ENCODE measurements around the gene KIAA1210.

The KIAA1210 gene

GRCh38 chrX:119130911-119131310 lies 3.3 kb upstream of the KIAA1210 start:
- no peak for DNase-seq (ENCODE audit: low read depth)
- no peak overlapping the region for H3K4me3 ChIP-seq (ENCODE audit: low read depth, low read length)
- no peak for TF ChIP-seq CTCF (IDR thresholded peaks at IDR 0.05; ENCODE audit: insufficient read depth, low read depth, low read length, missing control alignments)

DNA sequence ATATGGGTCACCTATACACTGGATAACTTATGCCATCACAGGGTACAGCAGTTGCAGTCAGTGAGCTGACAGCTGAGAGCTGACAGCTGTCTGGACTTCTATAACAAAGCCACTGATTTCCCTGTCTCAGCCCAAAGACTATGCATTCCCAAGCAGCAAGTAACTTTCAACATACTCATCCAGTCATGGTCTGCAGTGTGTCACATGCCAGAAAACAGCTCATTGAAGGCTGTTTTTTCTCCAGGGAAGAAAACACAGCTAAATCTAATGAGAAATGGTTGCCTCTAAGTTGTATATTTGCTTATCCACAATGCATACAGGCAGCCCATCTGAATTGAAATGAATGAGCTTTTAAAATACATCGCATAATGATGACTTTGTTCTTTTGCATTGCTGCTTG lies 6.3 kb downstream of the KIAA1210 start:
- H3K4me3 ChIP-seq (ENCODE audit: low read depth, low read length): no peak overlapping the region
- no peak for TF ChIP-seq CTCF (IDR thresholded peaks at IDR 0.05; ENCODE audit: insufficient read depth, low read depth, low read length, missing control alignments)
- no peak for DNase-seq (ENCODE audit: low read depth)

DNA sequence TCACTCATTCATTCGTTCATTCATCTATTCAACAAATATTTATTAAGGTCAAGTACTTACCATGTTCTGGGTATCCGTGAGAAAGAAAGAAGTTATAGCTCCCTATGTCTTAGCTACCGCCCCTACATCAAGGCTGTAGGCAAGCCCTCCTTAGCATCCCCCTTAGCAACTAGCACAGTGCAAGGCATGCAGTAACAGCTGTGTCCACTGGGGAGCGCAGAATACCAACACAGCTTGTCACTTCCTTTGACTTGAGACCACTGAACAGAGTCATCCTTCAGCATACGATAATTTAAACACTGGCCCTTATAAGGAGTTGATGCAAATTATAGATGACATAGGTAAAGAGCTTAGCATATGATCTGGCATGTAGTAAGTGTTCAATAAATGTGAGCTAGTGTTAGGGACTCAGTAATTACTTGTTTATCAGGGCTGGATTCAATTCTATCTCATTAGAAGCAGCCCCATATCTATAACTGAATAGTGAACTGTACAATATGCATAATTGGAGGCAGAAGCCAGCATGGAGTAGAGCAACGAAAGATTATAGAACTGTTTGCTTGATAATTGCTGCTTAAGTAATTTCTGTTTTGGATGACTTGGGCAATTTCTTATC lies 8.7 kb downstream of the KIAA1210 start:
- H3K4me3 ChIP-seq (ENCODE audit: low read depth, low read length): no peak overlapping the region
- peak; percentile 73 for TF ChIP-seq CTCF (IDR thresholded peaks at IDR 0.05; ENCODE audit: insufficient read depth, low read depth, low read length, missing control alignments)
- peak; percentile 57 for DNase-seq (ENCODE audit: low read depth)

- DNase-seq (ENCODE audit: low read depth): no peak
- TF ChIP-seq CTCF (IDR thresholded peaks at IDR 0.05; ENCODE audit: insufficient read depth, low read depth, low read length, missing control alignments): no peak
- no peak overlapping the region for H3K4me3 ChIP-seq (ENCODE audit: low read depth, low read length)
Measured at GRCh38 chrX:119107206-119107605, 20.4 kb downstream of the KIAA1210 start.

GRCh38 chrX:119105826-119106225 lies 21.8 kb downstream of the KIAA1210 start:
- no peak for DNase-seq (ENCODE audit: low read depth)
- no peak overlapping the region for H3K4me3 ChIP-seq (ENCODE audit: low read depth, low read length)
- TF ChIP-seq CTCF (IDR thresholded peaks at IDR 0.05; ENCODE audit: insufficient read depth, low read depth, low read length, missing control alignments): no peak

DNA sequence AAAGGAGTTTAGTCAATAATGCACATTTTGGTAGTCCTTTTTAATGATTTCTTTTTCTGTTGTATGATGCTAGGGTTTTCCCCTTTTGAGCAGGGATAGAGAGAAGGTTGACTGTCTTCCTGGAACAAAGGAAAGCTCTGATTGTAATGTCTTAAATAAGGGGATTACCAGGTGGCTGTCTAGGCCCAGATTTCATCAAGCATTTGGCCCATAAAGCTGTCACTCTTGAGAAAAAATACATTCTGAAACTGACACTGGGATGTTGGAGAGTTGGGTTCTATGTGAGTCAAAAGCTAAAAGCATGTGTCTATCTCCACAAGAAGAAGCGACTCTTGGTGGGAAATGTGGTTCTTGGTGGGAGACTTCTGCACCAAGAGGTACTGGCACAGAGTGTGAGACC lies 26.4 kb downstream of the KIAA1210 start:
- no peak overlapping the region for H3K4me3 ChIP-seq (ENCODE audit: low read depth, low read length)
- no peak for TF ChIP-seq CTCF (IDR thresholded peaks at IDR 0.05; ENCODE audit: insufficient read depth, low read depth, low read length, missing control alignments)
- peak; percentile 8 for DNase-seq (ENCODE audit: low read depth)

- TF ChIP-seq CTCF (IDR thresholded peaks at IDR 0.05; ENCODE audit: insufficient read depth, low read depth, low read length, missing control alignments): no peak
- no peak for DNase-seq (ENCODE audit: low read depth)
- H3K4me3 ChIP-seq (ENCODE audit: low read depth, low read length): no peak overlapping the region
Measured at GRCh38 chrX:119095936-119096335, 31.7 kb downstream of the KIAA1210 start.
